ENCODE results near the gene MGA. TPM values are rescaled to one million over a fixed set of nuclear protein-coding genes. Genes with fewer than 3 reads are reported as not detected.

Gene MGA
- total and polyA plus RNA-seq, 2 of the 8 experiments (the other 6 are each of a cell fraction or from before 2014, with no cell fraction given): 7.6 to 53.2 TPM

DNA sequence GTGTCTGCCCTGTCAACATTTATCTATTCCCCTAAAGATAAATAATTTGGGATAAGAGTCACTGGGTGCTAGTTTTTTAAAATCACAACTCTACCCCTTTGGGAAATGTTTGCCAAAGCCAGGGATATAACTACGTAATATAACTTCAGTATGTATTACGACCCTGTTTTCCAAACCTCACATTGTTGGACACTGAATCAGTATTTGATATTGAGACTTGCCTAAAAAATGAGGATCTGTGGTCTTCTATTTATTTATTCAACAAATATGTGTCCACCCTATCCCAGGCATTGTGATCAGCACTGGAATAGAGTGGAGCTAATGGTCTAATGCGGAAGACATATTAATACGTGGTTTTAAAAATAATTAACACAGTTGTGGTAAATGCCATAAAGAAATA, 4.5 kb upstream of the MGA start:
- Histone ChIP-seq H4K8ac (ENCODE audit: extremely low read depth, insufficient read depth, low read length) (no peak overlapping the region), H4K20me1 (replicated peaks in 1 of 2; ENCODE audit: control insufficient read depth in 1 of 2, insufficient read depth in 2 of 2, low read length in 2 of 2) (no peaks in the 10 kb centered on the region), H3K4me1 (replicated peaks in 1 of 4; ENCODE audit: control insufficient read depth in 3 of 4, insufficient read depth in 4 of 4, low read length in 3 of 4) (no peaks in the 10 kb centered on the region; a peak in 1 of 7 replicates), H3K79me2 (ENCODE audit: control insufficient read depth in 1 of 2, insufficient read depth in 2 of 2, low read length in 2 of 2) (peaks cover 0 to 3% of the 10 kb centered on the region in 2 experiments; a peak in 1 of 4 replicates), H3K9ac (replicated peaks in 1 of 4; ENCODE audit: extremely low read depth in 1 of 4, low read depth in 3 of 4, low read length in 3 of 4) (no peak overlapping the region), H3K56ac (replicated peaks; ENCODE audit: insufficient read length, low read depth, low read length) (no peak overlapping the region), H3K4me3 (ENCODE audit: extremely low read depth in 1 of 4, insufficient read depth in 2 of 4, low read depth in 3 of 4, low read length in 4 of 4) (no peak overlapping the region), H2BK5ac (ENCODE audit: low read depth, low read length) (no peak overlapping the region), H2BK15ac (ENCODE audit: low read length) (no peak overlapping the region), H3K23ac (ENCODE audit: insufficient read length) (no peak overlapping the region), H3K9me3 (ENCODE audit: insufficient read depth in 2 of 2, low read depth in 1 of 2, low read length in 1 of 2) (peaks cover 0 to 2% of the 10 kb centered on the region in 2 experiments; a peak in 1 of 4 replicates), H3K36me3 (ENCODE audit: control insufficient read depth in 2 of 4, insufficient read depth in 4 of 4, low read length in 3 of 4) (no peaks in the 10 kb centered on the region), H3K27ac (ENCODE audit: low read depth, low read length) (no peak overlapping the region), H2BK12ac (ENCODE audit: low read depth, low read length) (no peak overlapping the region), H3K79me1 (ENCODE audit: low read depth, low read length) (no peaks in the 10 kb centered on the region), H3K4ac (replicated peaks; ENCODE audit: insufficient read length, low read depth, low read length) (no peak overlapping the region), H3K27me3 (replicated peaks in 1 of 4; ENCODE audit: control insufficient read depth in 3 of 4, extremely low read depth in 1 of 4, insufficient read depth in 3 of 4, low read length in 3 of 4) (peaks cover 0 to 12% (median 4%) of the 10 kb centered on the region in 4 experiments; a peak in 4 of 7 replicates), H3K23me2 (ENCODE audit: low read depth, low read length) (peaks cover 5% of the 10 kb centered on the region; the same call in 1 of the 2 replicates), H2AFZ (ENCODE audit: low read length) (no peak overlapping the region), H2AK5ac (ENCODE audit: low read depth, low read length) (no peak overlapping the region), H3K4me2 (ENCODE audit: insufficient read depth in 1 of 2, low read depth in 2 of 2, low read length in 2 of 2) (no peak overlapping the region), H2BK120ac (replicated peaks; ENCODE audit: low read depth, low read length) (no peak overlapping the region), H3K14ac (ENCODE audit: insufficient read length) (no peak overlapping the region), H3K18ac (ENCODE audit: extremely low read depth, low read length) (no peak overlapping the region), H2BK20ac (ENCODE audit: low read length) (no peak overlapping the region), H4K5ac (ENCODE audit: insufficient read length, low read depth, low read length) (no peak overlapping the region), H4K91ac (replicated peaks; ENCODE audit: insufficient read length, low read length) (no peak overlapping the region)
- FAIRE-seq (no peak), DNase-seq (ENCODE audit: low read depth in 1 of 2, low spot score in 2 of 2) (no peak)
- POLR2A ChIA-PET (ENCODE audit: partially characterized antibody): no interaction called here
- TF ChIP-seq KDM1A (IDR thresholded peaks at IDR 0.05; ENCODE audit: borderline replicate concordance, low read length) (no peak), RNF2 (IDR thresholded peaks at IDR 0.05; ENCODE audit: borderline replicate concordance, low read depth, low read length, missing control alignments, poor library complexity, severe bottlenecking) (no peak), JUN (IDR thresholded peaks at IDR 0.05; ENCODE audit: low read depth, low read length) (no peak), CBX5 (IDR thresholded peaks at IDR 0.05; ENCODE audit: low read depth, low read length) (no peak), CEBPB (IDR thresholded peaks at IDR 0.05; ENCODE audit: low read depth, low read length) (no peak), CREB1 (IDR thresholded peaks at IDR 0.05) (no peak), SRF (IDR thresholded peaks at IDR 0.05; ENCODE audit: low read depth, low read length) (no peak), GABPA (IDR thresholded peaks at IDR 0.05; ENCODE audit: borderline replicate concordance, insufficient read depth, low read length) (no peak), JUND (IDR thresholded peaks at IDR 0.05; ENCODE audit: low read length) (no peak), TAF7 (optimal IDR thresholded peaks at IDR 0.05; ENCODE audit: borderline replicate concordance, low read depth, low read length) (no peak)
- CTCF ChIA-PET (ENCODE audit: partially characterized antibody): no interaction called here
- 97% methylated on average over 4 of the region's 4 CpGs; no CpG with 5 or more reads in 1 of the 2 experiments for WGBS, 2 experiments (ENCODE audit: extremely low coverage in 1 of 2, insufficient coverage in 1 of 2, insufficient read length in 1 of 2, insufficient replicate concordance in 2 of 2, low coverage in 1 of 2, low lambda C conversion rate in 2 of 2, missing lambda C conversion rate in 1 of 2)

Data from H1 (cell line).